Aorta (tissue), 5 donors: ENCODE measurements around the gene RXFP4. TPM values are rescaled to one million over a fixed set of nuclear protein-coding genes. Genes with fewer than 3 reads are reported as not detected.
"Not testable (repeated sequence)": the region's sequence is repeated elsewhere in the genome, so short reads cannot be mapped to it uniquely, and the experiment has no call there.

Source experiments
- ATAC-seq: fragments of 200-7000 bp; cut with Tn5 transposase; one replicate; pipeline ENCODE4 v1.9.1; 2022; ENCODE audit warnings: moderate library complexity; ENCODE audit not compliant: low FRiP score
- DNase-seq, 2 donors: peaks; one replicate each; pipeline ENCODE4 v3.0.0-alpha.2; 2020
- H3K27ac ChIP-seq, 2 donors: one replicate each; pipeline ENCODE4 v1.5.1; 2013; ENCODE audit warnings: low read length in 2 of 2, mild to moderate bottlenecking in 2 of 2, moderate library complexity in 2 of 2, control low read depth in 1 of 2, inconsistent platforms in 1 of 2, low read depth in 1 of 2
- H3K27me3 ChIP-seq, 2 donors: one replicate each; pipeline ENCODE4 v1.6.1; 2013; ENCODE audit warnings: control low read depth in 1 of 2, low read length in 1 of 2, mild to moderate bottlenecking in 1 of 2, moderate library complexity in 1 of 2; ENCODE audit not compliant: insufficient read depth in 2 of 2, control insufficient read depth in 1 of 2
- H3K36me3 ChIP-seq, 2 donors: one replicate each; pipeline ENCODE4 v1.6.1; 2013; ENCODE audit warnings: control low read depth in 1 of 2, low read length in 1 of 2, mild to moderate bottlenecking in 1 of 2; ENCODE audit not compliant: insufficient read depth in 2 of 2, control insufficient read depth in 1 of 2
- H3K4me1 ChIP-seq, 2 donors: one replicate each; pipeline ENCODE4 v1.6.1; 2013; ENCODE audit warnings: low read length in 2 of 2, control low read depth in 1 of 2, mild to moderate bottlenecking in 1 of 2, moderate library complexity in 1 of 2; ENCODE audit not compliant: insufficient read depth in 2 of 2, control insufficient read depth in 1 of 2
- H3K4me3 ChIP-seq, 2 donors: one replicate each; pipeline ENCODE4 v1.5.1; 2013; ENCODE audit warnings: low read length in 2 of 2, control low read depth in 1 of 2, mild to moderate bottlenecking in 1 of 2
- H3K9me3 ChIP-seq: one replicate; pipeline ENCODE4 v1.6.1; 2013; ENCODE audit warnings: mild to moderate bottlenecking, low read length; ENCODE audit not compliant: control insufficient read depth
- WGBS, 2 donors: extraction: QIAGEN DNeasy Blood & Tissue Kit; methylation state at CpG; one replicate each; pipeline ENCODE4 v1.1.7; 2013; 5-methylcytosine and 5-hydroxymethylcytosine counted together
- intact Hi-C, 2 donors: fragments of 100-400 bp; cut with DNase I; formaldehyde crosslinking; loops; one replicate each; pipeline versions ENCODE4 v1.14.2 to v1.15.0; 2022
- long read RNA-seq, 2 donors: library from polyadenylated mRNA; unstranded; transcript quantifications; one replicate each; pipeline ENCODE4 v2.0.0, GENCODE V29; 2020 to 2021
- polyA plus RNA-seq, 2 donors: library from polyadenylated mRNA; stranded (reverse); fragments of 200-250 nt; gene quantifications; one replicate each; pipeline ENCODE4 v1.2.3, GENCODE V29; 2013
- total RNA-seq, 2 donors: library from RNA; stranded (reverse); fragmentation: NEBNext Ultra II Directional; extraction: Animal tissue kit (Norgen Biotek cat#: 25700); gene quantifications; one replicate each; pipeline ENCODE4 v1.2.1, GENCODE V29; 2021
- donor health status: healthy with polysubstance abuse.
- donor health status: Bipolar disorder and iron deficiency.
- donor health status: DM: no; HTN: no; CAD: no.
- donor health status: DM: no; HTN: no; CAD: no.
- donor health status: DM: yes; HTN: yes; CAD: no.

RXFP4 gene
- total RNA-seq = not detected
- polyA plus RNA-seq = not detected
- long read RNA-seq, donor 1 = 0 reads
- long read RNA-seq, donor 2 = 0 reads

- no peaks in the 10 kb centered on the region for H3K27me3 ChIP-seq
- no peak within 1 kb of the TSS for H3K4me3 ChIP-seq
- ATAC-seq (peak; percentile 5), DNase-seq (no peak)
- 17 to 18% methylated on average over 11 of the region's 11 CpGs for WGBS, 2 donors
- peaks cover 0 to 2% of the 10 kb centered on the region in 2 donors for H3K4me1 ChIP-seq
- no peaks in the 10 kb centered on the region for H3K9me3 ChIP-seq
- intact Hi-C loops = loop anchor here in 1 of 2 donors (5.0 kb wide), 1 partner anchor 36 kb away; the partner anchor contains the start of gene ARHGEF2
- no peaks in the 10 kb centered on the region for H3K36me3 ChIP-seq
- H3K27ac ChIP-seq = peak within 1 kb of the TSS; percentile 61 to 82
Observed at GRCh38 chr1:155940993-155941844, at the start of gene RXFP4. TSS of gene RXFP4 (plus strand) at chr1:155941638. CDS start at chr1:155941710, 72 bp downstream.

DNA sequence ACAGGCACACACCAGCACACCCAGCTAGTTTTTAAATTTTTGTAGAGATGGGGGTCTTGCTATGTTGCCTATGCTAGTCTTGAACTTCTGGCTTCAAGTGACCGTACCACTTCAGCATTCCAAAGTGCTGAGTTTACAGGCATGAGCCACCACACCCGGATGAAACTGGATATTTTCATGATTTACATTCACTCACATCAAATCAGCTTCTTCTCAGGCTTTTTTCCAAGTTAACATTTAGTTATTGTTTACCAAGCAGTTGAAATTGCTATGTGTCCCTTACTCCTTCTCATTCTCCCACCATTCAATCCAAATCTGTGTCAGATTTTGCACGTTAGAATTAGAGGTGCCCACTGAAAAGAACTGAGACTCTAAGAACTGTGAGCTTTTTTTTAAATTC is 48.6 kb upstream of the RXFP4 start:
- no peak overlapping the region for H3K4me3 ChIP-seq
- no peaks in the 10 kb centered on the region for H3K4me1 ChIP-seq
- no peak for ATAC-seq
- intact Hi-C loops = loop anchor here in 1 of 2 donors (5.0 kb wide), 1 partner anchor 35 kb away; the partner anchor contains the start of genes GON4L and SYT11
- no peak for DNase-seq
- no peaks in the 10 kb centered on the region for H3K36me3 ChIP-seq
- peak overlapping the region; percentile 79 to 85 for H3K27ac ChIP-seq
- H3K9me3 ChIP-seq = no peaks in the 10 kb centered on the region
- 3% methylated on average over 3 of the region's 3 CpGs for WGBS, 2 donors
- H3K27me3 ChIP-seq = no peaks in the 10 kb centered on the region

DNA sequence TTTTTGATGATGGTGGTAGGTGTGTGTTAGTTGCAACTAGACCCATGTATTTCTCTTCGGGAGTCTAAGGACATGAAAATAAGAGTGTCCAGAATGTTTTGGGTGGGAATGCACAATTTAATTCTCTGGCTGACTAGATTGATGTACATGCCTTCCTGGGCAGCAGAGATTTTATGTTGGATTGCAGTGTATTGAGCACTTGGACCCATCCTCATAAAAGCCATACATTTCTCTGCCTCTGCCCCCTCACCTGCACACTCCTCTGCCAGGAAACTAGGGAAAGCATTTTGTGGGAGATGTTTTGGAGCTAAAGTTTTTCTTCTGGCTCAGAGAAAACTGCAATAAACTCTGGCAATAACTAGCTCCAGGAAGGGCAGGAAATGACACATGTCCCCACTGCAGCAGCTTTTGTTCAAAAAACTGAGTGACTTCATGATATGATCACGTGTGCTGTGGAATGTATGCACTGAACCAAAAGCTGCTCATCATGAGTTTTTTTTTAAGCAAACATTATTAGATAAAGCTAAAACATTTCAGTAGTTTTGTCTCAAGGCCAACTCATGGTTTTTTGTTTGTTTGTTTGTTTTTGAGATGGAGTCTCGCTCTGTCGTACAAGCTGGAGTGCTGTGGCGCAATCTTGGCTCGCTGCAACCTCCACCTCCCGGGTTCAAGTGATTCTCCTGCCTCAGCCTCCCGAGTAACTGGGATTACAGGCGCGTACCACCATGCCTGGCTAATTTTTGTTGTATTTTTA is 47.9 kb upstream of the RXFP4 start:
- 51 to 52% methylated on average over 10 of the region's 10 CpGs for WGBS, 2 donors
- Histone ChIP-seq H3K4me3 (no peak overlapping the region), H3K27ac (peak overlapping the region; percentile 85 to 91), H3K27me3 (no peaks in the 10 kb centered on the region), H3K36me3 (no peaks in the 10 kb centered on the region), H3K9me3 (no peaks in the 10 kb centered on the region), H3K4me1 (no peaks in the 10 kb centered on the region)
- intact Hi-C loops = loop anchor here in 1 of 2 donors (5.0 kb wide), 1 partner anchor 36 kb away; the partner anchor contains the start of genes GON4L and SYT11
- no peak for DNase-seq
- peak; percentile 79 for ATAC-seq

DNA sequence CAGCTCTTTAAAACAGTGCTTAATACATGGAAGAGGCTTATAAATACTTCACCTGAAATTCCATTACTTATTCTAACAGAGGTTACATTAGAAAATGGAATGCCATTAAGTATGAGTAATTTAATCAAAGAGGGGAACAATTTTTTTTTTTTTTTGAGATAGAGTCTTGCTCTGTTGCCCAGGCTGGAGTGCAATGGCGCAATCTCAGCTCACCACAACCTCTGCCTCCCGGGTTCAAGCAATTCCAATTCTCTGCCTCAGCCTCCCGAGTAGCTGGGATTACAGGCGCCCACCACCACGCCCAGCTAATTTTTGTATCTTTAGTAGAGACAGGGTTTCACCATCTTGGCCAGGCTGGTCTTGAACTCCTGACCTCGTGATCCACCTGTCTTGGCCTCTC is 45.8 kb upstream of the RXFP4 start:
- H3K27me3 ChIP-seq, intact Hi-C loops, H3K27ac ChIP-seq, H3K4me3 ChIP-seq, ATAC-seq, H3K36me3 ChIP-seq, H3K4me1 ChIP-seq, DNase-seq, H3K9me3 ChIP-seq: not testable (repeated sequence)
- WGBS, 2 donors = 96 to 97% methylated on average over 6 of the region's 6 CpGs

DNA sequence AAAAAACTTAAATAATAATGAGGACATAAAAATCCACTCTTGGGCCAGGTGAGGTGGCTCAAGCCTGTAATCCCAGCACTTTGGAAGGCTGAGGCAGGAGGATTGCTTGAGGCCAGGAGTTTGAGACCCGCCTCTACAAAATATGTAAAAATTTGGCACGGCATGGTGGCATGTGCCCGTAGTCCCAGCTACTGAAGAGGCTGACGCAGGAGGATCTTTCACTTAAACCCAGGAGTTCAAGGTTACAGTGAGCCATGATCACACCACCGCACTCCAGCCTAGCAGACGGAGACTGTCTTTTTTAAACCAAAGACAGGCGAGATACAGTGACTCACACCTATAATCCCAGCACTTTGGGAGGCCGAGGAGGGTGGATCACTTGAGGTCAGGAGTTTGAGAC is 45.0 kb upstream of the RXFP4 start:
- intact Hi-C loops, H3K36me3 ChIP-seq, H3K4me3 ChIP-seq, H3K27me3 ChIP-seq, H3K4me1 ChIP-seq, H3K27ac ChIP-seq, DNase-seq, ATAC-seq, H3K9me3 ChIP-seq: not testable (repeated sequence)
- 90 to 91% methylated on average over 8 of the region's 8 CpGs for WGBS, 2 donors

DNA sequence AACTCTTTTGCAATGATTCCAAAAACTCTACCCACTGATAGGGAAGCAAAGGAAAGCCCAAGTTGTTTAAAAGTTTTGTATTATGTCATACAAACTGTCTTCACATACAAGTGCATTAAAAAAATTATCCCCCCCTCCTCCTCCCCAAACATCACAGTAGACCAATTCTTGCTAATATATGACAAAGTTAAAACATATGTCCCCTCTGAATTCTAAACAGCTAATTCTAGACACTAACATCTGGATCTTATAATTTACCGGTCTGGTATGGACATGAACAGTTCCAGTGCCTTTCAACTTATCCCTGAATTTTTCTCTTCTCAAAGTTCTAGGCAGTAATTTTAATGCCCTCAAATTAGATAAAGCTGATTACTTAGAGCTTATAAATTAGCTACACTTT is 43.7 kb upstream of the RXFP4 start:
- Histone ChIP-seq H3K27me3 (no peaks in the 10 kb centered on the region), H3K4me1 (no peaks in the 10 kb centered on the region), H3K36me3 (peaks cover 4 to 5% of the 10 kb centered on the region in 2 donors), H3K27ac (no peak overlapping the region), H3K4me3 (no peak overlapping the region), H3K9me3 (no peaks in the 10 kb centered on the region)
- intact Hi-C loops = no loop called here
- ATAC-seq (no peak), DNase-seq (no peak)
- WGBS, 2 donors = 83 to 85% methylated on average over 1 of the region's 1 CpG

DNA sequence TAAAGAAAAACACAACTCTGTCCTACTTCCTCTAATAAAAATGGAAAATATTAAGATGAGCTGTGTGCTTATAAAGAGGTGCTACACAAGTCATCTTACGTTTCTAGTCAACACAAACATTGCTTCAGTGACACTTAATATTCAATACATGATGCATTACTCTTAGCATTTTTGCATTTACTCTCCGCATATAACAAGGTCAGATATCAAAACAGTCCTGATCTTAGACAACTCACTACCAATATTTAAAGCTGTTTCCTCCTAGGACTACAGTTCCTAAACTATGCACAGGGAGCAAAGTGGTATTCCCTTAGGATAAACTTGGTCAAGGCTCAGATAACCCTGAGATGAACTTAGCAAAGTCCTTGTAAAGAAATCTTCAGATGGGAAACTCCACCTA is 42.5 kb upstream of the RXFP4 start:
- WGBS, 2 donors = 54% methylated on average over 2 of the region's 2 CpGs
- intact Hi-C loops = no loop called here
- no peaks in the 10 kb centered on the region for H3K27me3 ChIP-seq
- ATAC-seq (no peak), DNase-seq (no peak)
- no peaks in the 10 kb centered on the region for H3K9me3 ChIP-seq
- no peaks in the 10 kb centered on the region for H3K4me1 ChIP-seq
- no peak overlapping the region for H3K27ac ChIP-seq
- H3K36me3 ChIP-seq = peaks cover 5 to 6% of the 10 kb centered on the region in 2 donors
- H3K4me3 ChIP-seq = no peak overlapping the region

GRCh38 chr1:155899683-155900082 is 41.8 kb upstream of the RXFP4 start:
- ATAC-seq = no peak
- no peak overlapping the region for H3K4me3 ChIP-seq
- no peaks in the 10 kb centered on the region for H3K9me3 ChIP-seq
- peaks cover 8 to 9% of the 10 kb centered on the region in 2 donors for H3K36me3 ChIP-seq
- WGBS, 2 donors = 82 to 88% methylated on average over 2 of the region's 2 CpGs
- no peaks in the 10 kb centered on the region for H3K27me3 ChIP-seq
- H3K4me1 ChIP-seq = no peaks in the 10 kb centered on the region
- intact Hi-C loops = no loop called here
- DNase-seq = no peak
- no peak overlapping the region for H3K27ac ChIP-seq
